HepG2 (cell line): ENCODE measurements around the gene ABHD4. TPM values are rescaled to one million over a fixed set of nuclear protein-coding genes. Genes with fewer than 3 reads are reported as not detected.

Source experiments
- ATAC-seq: fragments of 200-7000 bp; cut with Tn5 transposase; 3 replicates; pipeline ENCODE4 v1.9.1; 2020; ENCODE audit warnings: mild to moderate bottlenecking, moderate library complexity
- BruUV-seq: library from RNA; stranded (reverse); fragments of 400-500 nt; replicated peaks from 2 replicates; lab custom pipeline; 2021; lab: Mats Ljungman, UMichigan
- CTCF ChIA-PET: fragments of 300-600 bp; formaldehyde crosslinking; extraction: SDS; loops from one replicate; lab custom pipeline; 2021; ENCODE audit warnings: low total read pairs, inconsistent platforms, low intra/inter-chr PET ratio; lab: Yijun Ruan, JAX
- POLR2A ChIA-PET: fragments of 350-600 bp; sonication (Branson Sonifier 250); formaldehyde crosslinking; loops from one replicate; lab custom pipeline; 2020; ENCODE audit warnings: antibody characterized with exemption, inconsistent platforms; lab: Yijun Ruan, JAX
- DNase-seq: peaks from one replicate; pipeline ENCODE4 v3.0.0-alpha.2; 2015; ENCODE audit warnings: low spot score
- FAIRE-seq: peaks from 3 replicates; lab custom pipeline; 2011; peaks lifted over from hg19 to GRCh38; lab: Jason Lieb, UNC
- H2AFZ ChIP-seq: one replicate; pipeline ENCODE4 v1.6.1; 2011; ENCODE audit warnings: low read length, inconsistent platforms
- H3K27ac ChIP-seq: fragments of 300-600 bp; 3 replicates; pipeline ENCODE4 v1.8.0; 2011; ENCODE audit warnings: mixed run types, mild to moderate bottlenecking, mixed read lengths, low read length, inconsistent platforms; ENCODE audit not compliant: insufficient read depth; ENCODE audit errors: extremely low read length
- H3K27me3 ChIP-seq, 2 experiments: fragments of 200-600 bp in 1 of 2; 2 replicates in 1 of 2; 3 replicates in 1 of 2; pipeline versions ENCODE4 v1.6.0 to v1.8.0; 2011; ENCODE audit warnings: low read length in 2 of 2, mild to moderate bottlenecking in 2 of 2, moderate library complexity in 2 of 2, inconsistent platforms in 1 of 2; ENCODE audit not compliant: insufficient read depth in 2 of 2, control insufficient read depth in 1 of 2
- H3K36me3 ChIP-seq, 2 experiments: fragments of 200-600 bp in 1 of 2; replicated peaks in 1 of 2; 2 replicates in 1 of 2; 3 replicates in 1 of 2; pipeline versions ENCODE4 v1.5.1 to v1.8.0; 2011; ENCODE audit warnings: low read length in 2 of 2, inconsistent platforms in 1 of 2; ENCODE audit not compliant: insufficient read depth in 2 of 2, control insufficient read depth in 1 of 2
- H3K4me1 ChIP-seq: 2 replicates; pipeline ENCODE4 v1.5.1; 2012; ENCODE audit warnings: low read length, inconsistent platforms; ENCODE audit not compliant: insufficient read depth
- H3K4me2 ChIP-seq: 2 replicates; pipeline ENCODE4 v1.6.0; 2011; ENCODE audit warnings: low read depth, low read length, inconsistent platforms
- H3K4me3 ChIP-seq, 3 experiments: fragments of 200-600 bp in 1 of 3; sonication (generic), shearing (Covaris generic) in 1 of 3; replicated peaks in 1 of 3; 2 replicates each; pipeline ENCODE4 v1.5.1; 2011 to 2016; ENCODE audit warnings: low read length in 3 of 3, inconsistent platforms in 2 of 3, low read depth in 2 of 3, mild to moderate bottlenecking in 2 of 3, control low read depth in 1 of 3, mixed read lengths in 1 of 3; ENCODE audit not compliant: insufficient read depth in 1 of 3
- H3K79me2 ChIP-seq: one replicate; pipeline ENCODE4 v1.6.1; 2011; ENCODE audit warnings: low read length, inconsistent platforms; ENCODE audit not compliant: insufficient read depth
- H3K9ac ChIP-seq: 2 replicates; pipeline ENCODE4 v1.6.0; 2011; ENCODE audit warnings: mild to moderate bottlenecking, low read depth, low read length, inconsistent platforms; ENCODE audit not compliant: insufficient read depth
- H3K9me3 ChIP-seq: 2 replicates; pipeline ENCODE4 v1.5.1; 2012; ENCODE audit warnings: mild to moderate bottlenecking, low read length
- H4K20me1 ChIP-seq: 2 replicates; pipeline ENCODE4 v1.6.0; 2011; ENCODE audit warnings: inconsistent platforms, mild to moderate bottlenecking, low read length, moderate library complexity; ENCODE audit not compliant: insufficient read depth
- MAZ ChIP-seq, 2 experiments: sonication (generic) in 1 of 2; formaldehyde crosslinking in 1 of 2; IDR thresholded peaks; 2 replicates each; pipeline versions ENCODE4 v1.5.0 to v1.6.1; 2012 to 2020; ENCODE audit warnings: low read depth in 2 of 2, mild to moderate bottlenecking in 2 of 2, borderline replicate concordance in 1 of 2, improper control_type of control experiment in 1 of 2, low read length in 1 of 2, missing genetic modification reagents in 1 of 2, moderate library complexity in 1 of 2
- WGBS: methylation state at CpG from one replicate; pipeline ENCODE4 v1.1.6; 2017; ENCODE audit warnings: low lambda C conversion rate; 5-methylcytosine and 5-hydroxymethylcytosine counted together
- in situ Hi-C: cut with HindIII; loops from 2 replicates; pipeline ENCODE4 v1.10.0; 2017; ENCODE audit warnings: low pct_unique_long_range_greater_than_20kb; ENCODE audit not compliant: extremely low pct_ligation_motif_present
- intact Hi-C: fragments of 100-400 bp; cut with micrococcal nuclease; formaldehyde crosslinking; loops from one replicate; pipeline ENCODE4 v1.10.0; 2022; ENCODE audit not compliant: unreplicated experiment
- polyA plus RNA-seq, 8 experiments: library from polyadenylated mRNA; depleted of rRNA in 3 of 8; stranded (reverse) in 7 of 8; unstranded in 1 of 8; fragments of >200 nt; fragmentation: Illumina TruSeq in 4 of 8; extraction: Trizol in 4 of 8; gene quantifications; 2 replicates each; pipeline versions ENCODE4 v1.2.1 to v1.2.3, GENCODE V29; 2011 to 2016; ENCODE audit warnings: low read depth in 4 of 8, missing spikeins in 1 of 8, mixed read lengths in 1 of 8; ENCODE audit not compliant: insufficient read depth in 1 of 8
- total RNA-seq, 5 experiments: library from RNA; depleted of rRNA; stranded (reverse); fragments of >200 nt; fragmentation: Illumina TruSeq; extraction: Trizol; gene quantifications; 2 replicates each; pipeline ENCODE4 v1.2.3, GENCODE V29; 2016; ENCODE audit warnings: low read depth in 1 of 5
- TF ChIP-seq, protein P1 (sequence below): sonication (generic); formaldehyde crosslinking; IDR thresholded peaks from 2 replicates; pipeline ENCODE4 v1.4.0; 2020; ENCODE audit warnings: missing genetic modification reagents, borderline replicate concordance

ABHD4 gene
- total and polyA plus RNA-seq, 2 of the 13 experiments (the other 11 are each of a cell fraction or from before 2014, with no cell fraction given), result 16.1 to 47.5 TPM

DNA sequence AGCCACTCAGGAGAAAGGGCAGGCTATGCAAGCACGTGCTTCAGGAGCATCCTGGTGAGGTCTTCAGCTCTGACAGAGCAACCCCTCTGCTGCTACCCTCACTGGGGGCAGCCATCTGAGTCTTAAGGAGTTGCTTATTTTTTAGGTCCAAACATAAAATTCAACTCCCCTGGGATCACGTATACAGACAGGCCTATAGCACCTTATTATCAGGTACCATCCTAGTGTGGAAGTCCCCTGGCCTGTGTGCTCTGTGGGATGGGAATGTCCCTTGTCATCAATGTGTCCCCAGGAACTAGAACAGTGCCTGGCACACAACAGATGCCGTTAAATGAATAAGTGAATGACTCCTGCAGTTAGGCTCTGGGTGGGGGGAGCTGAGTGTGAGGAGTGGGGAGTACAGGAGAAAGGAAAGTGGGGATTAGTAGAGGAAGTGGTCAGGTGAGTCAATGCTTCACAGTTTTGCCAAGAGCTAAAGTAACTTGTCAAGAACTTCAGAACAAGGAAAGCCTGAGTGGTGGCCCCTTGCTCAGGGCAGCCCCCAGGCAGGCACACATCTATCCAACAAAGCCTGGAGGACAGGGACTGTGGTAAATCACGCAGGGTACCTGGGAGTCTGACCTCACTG lies 42.6 kb upstream of the ABHD4 start:
- Histone ChIP-seq H4K20me1 (no peaks in the 10 kb centered on the region), H3K79me2 (no peaks in the 10 kb centered on the region), H3K27me3 (peaks cover 9 to 57% of the 10 kb centered on the region in 2 experiments; a peak in 4 of 5 replicates), H3K9me3 (no peaks in the 10 kb centered on the region), H2AFZ (no peak overlapping the region), H3K27ac (no peak overlapping the region), H3K4me3 (no peak overlapping the region), H3K9ac (no peak overlapping the region), H3K4me2 (no peak overlapping the region), H3K36me3 (no peaks in the 10 kb centered on the region), H3K4me1 (peaks cover 47% of the 10 kb centered on the region)
- no TSS peak for BruUV-seq
- ATAC-seq, result no peak
- ChIA-PET CTCF (interaction anchor here (1.5 to 7.7 kb wide), 6 partner anchors 13 to 501 kb away, joined by 5 to 200 read pairs (median 104); partner anchors contain the start of gene CDH24), POLR2A (interaction anchor here (1.0 to 1.5 kb wide), 3 partner anchors 15 to 374 kb away, joined by 3 read pairs; partner anchors contain the start of genes DAD1 and PRMT5)
- no peak for FAIRE-seq
- no peak for DNase-seq
- WGBS, result 34% methylated on average over 4 of the region's 4 CpGs
- TF ChIP-seq MAZ (IDR thresholded peaks at IDR 0.05; ENCODE audit: borderline replicate concordance, low read depth, low read length) (no peak), MAZ (CRISPR knock-in tag; IDR thresholded peaks at IDR 0.05; ENCODE audit: low read depth) (0 out of 2 replicates have a peak, but pooled peaks have one; percentile 27)
- TF ChIP-seq, protein P1, sequence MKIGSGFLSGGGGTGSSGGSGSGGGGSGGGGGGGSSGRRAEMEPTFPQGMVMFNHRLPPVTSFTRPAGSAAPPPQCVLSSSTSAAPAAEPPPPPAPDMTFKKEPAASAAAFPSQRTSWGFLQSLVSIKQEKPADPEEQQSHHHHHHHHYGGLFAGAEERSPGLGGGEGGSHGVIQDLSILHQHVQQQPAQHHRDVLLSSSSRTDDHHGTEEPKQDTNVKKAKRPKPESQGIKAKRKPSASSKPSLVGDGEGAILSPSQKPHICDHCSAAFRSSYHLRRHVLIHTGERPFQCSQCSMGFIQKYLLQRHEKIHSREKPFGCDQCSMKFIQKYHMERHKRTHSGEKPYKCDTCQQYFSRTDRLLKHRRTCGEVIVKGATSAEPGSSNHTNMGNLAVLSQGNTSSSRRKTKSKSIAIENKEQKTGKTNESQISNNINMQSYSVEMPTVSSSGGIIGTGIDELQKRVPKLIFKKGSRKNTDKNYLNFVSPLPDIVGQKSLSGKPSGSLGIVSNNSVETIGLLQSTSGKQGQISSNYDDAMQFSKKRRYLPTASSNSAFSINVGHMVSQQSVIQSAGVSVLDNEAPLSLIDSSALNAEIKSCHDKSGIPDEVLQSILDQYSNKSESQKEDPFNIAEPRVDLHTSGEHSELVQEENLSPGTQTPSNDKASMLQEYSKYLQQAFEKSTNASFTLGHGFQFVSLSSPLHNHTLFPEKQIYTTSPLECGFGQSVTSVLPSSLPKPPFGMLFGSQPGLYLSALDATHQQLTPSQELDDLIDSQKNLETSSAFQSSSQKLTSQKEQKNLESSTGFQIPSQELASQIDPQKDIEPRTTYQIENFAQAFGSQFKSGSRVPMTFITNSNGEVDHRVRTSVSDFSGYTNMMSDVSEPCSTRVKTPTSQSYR (CRISPR knock-in tag), result no peak
- intact Hi-C loops, result loop anchor here (2.0 to 5.0 kb wide), 4 partner anchors 89 to 265 kb away; partner anchors contain the start of gene OR6J1
- in situ Hi-C loops, result loop anchor here (5.0 kb wide), 3 partner anchors 97 to 497 kb away; no protein-coding TSS in a partner anchor
